Peyer's patch (tissue), 4 donors: ENCODE measurements around the gene FUT8. TPM values are rescaled to one million over a fixed set of nuclear protein-coding genes. Genes with fewer than 3 reads are reported as not detected.
"Not testable (repeated sequence)": the region's sequence is repeated elsewhere in the genome, so short reads cannot be mapped to it uniquely, and the experiment has no call there.

ENCODE experiments used
- DNase-seq, 3 donors: peaks; one replicate each; pipeline ENCODE4 v3.0.0-alpha.2; 2017 to 2019
- H3K27ac ChIP-seq, 4 donors: fragments of 200-600 bp; sonication (generic); one replicate each; pipeline ENCODE4 v1.5.1; 2016 to 2019
- H3K27me3 ChIP-seq, 2 donors: fragments of 200-600 bp; sonication (generic); one replicate each; pipeline ENCODE4 v1.5.1; 2019
- H3K36me3 ChIP-seq, 3 donors: fragments of 200-600 bp; sonication (generic); one replicate each; pipeline ENCODE4 v1.5.1; 2016 to 2019
- H3K4me1 ChIP-seq, 4 donors: fragments of 200-600 bp; sonication (generic); one replicate each; pipeline ENCODE4 v1.5.1; 2016 to 2019
- H3K4me3 ChIP-seq, 4 donors: fragments of 200-600 bp; sonication (generic); 1 replicate in 3 of 4; 2 replicates in 1 of 4; pipeline ENCODE4 v1.5.1; 2016 to 2019; ENCODE audit warnings: mild to moderate bottlenecking in 1 of 4
- H3K9me3 ChIP-seq, 4 donors: fragments of 200-600 bp; sonication (generic); one replicate each; pipeline ENCODE4 v1.5.1; 2016 to 2019; ENCODE audit warnings: mild to moderate bottlenecking in 1 of 4
- CTCF ChIP-seq, 6 experiments: fragments of 450-650 bp in 4 of 6; fragments of 200-600 bp in 2 of 6; sonication (generic) in 1 of 6; IDR thresholded peaks; one replicate each; pipeline ENCODE4 v1.5.1; 2017 to 2019; ENCODE audit warnings: antibody characterized with exemption in 6 of 6, mild to moderate bottlenecking in 3 of 6, moderate library complexity in 1 of 6
- POLR2A ChIP-seq, 2 donors: fragments of 450-650 bp; IDR thresholded peaks; one replicate each; pipeline ENCODE4 v1.5.1; 2017; ENCODE audit warnings: antibody characterized with exemption in 2 of 2, mild to moderate bottlenecking in 2 of 2, moderate library complexity in 2 of 2
- total RNA-seq, 4 donors: library from RNA; depleted of rRNA; stranded (reverse); fragments of >200 nt; gene quantifications; one replicate each; pipeline ENCODE4 v1.1.0, GENCODE V29; 2016

The FUT8 gene
- total RNA-seq, 4 donors from 2014 or later, result 46.4 to 126 (median 55.9) TPM

- no peaks in the 10 kb centered on the region for H3K27me3 ChIP-seq
- H3K4me1 ChIP-seq, result no peaks in the 10 kb centered on the region
- H3K4me3 ChIP-seq, result no peak overlapping the region
- H3K27ac ChIP-seq, result no peak overlapping the region
- DNase-seq, result no peak
- no peak for TF ChIP-seq CTCF (IDR thresholded peaks at IDR 0.05)
- no peak for TF ChIP-seq POLR2A (IDR thresholded peaks at IDR 0.05)
- H3K9me3 ChIP-seq, result no peaks in the 10 kb centered on the region
- no peaks in the 10 kb centered on the region for H3K36me3 ChIP-seq
Measured at GRCh38 chr14:65622703-65623102, 210.2 kb downstream of the FUT8 start.

DNA sequence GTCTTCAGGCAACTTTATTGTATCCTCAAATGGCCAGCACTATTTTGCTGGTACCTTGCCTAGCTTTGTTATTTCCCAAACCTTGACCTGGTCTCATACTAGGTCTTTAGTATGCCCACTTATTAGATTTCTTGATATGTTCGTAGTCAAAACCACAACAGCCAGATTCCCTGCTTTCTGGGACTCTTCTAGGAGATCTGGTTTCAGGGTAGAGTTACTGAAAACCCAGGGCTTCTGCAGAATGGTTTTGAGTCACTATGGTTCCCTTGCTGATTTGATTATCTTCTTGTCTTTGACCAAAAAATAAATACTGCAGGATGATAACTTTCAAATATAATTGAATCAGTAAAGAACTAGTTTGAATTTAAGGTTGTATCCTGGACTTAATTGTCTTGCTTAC lies 211.2 kb downstream of the FUT8 start:
- no peak for TF ChIP-seq CTCF (IDR thresholded peaks at IDR 0.05)
- no peak for TF ChIP-seq POLR2A (IDR thresholded peaks at IDR 0.05)
- Histone ChIP-seq H3K4me1 (no peaks in the 10 kb centered on the region), H3K9me3 (no peaks in the 10 kb centered on the region), H3K27me3 (no peaks in the 10 kb centered on the region), H3K36me3 (no peaks in the 10 kb centered on the region), H3K27ac (no peak overlapping the region), H3K4me3 (no peak overlapping the region)
- no peak for DNase-seq

GRCh38 chr14:65627315-65627714 lies 214.8 kb downstream of the FUT8 start:
- H3K36me3 ChIP-seq, result peaks cover 0 to 26% (median 0%) of the 10 kb centered on the region in 3 donors
- no peaks in the 10 kb centered on the region for H3K9me3 ChIP-seq
- TF ChIP-seq POLR2A (IDR thresholded peaks at IDR 0.05) (no peak), CTCF (IDR thresholded peaks at IDR 0.05) (no peak)
- H3K27ac ChIP-seq, result no peak overlapping the region
- no peaks in the 10 kb centered on the region for H3K4me1 ChIP-seq
- no peak overlapping the region for H3K4me3 ChIP-seq
- DNase-seq, result no peak
- H3K27me3 ChIP-seq, result no peaks in the 10 kb centered on the region

DNA sequence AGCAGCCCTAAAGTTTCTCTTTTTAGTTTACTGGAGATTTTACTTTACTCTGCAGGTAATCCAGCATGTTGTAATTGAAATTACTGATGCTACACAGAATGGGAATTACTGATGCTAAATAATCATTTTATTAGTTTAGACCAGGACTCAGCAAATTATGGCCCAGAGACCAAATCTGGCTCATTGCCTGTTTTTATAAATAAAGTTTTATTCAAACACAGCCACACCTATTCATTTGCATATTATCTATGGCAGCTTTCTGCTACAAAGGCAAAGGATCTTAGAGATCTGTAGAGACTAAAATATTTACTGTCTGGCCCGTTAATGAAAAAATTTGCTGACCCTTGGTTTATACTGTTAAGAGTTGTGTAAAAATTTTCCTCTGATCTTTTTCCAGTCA lies 216.1 kb downstream of the FUT8 start:
- H3K36me3 ChIP-seq, result peaks cover 0 to 27% (median 0%) of the 10 kb centered on the region in 3 donors
- H3K4me1 ChIP-seq, result no peaks in the 10 kb centered on the region
- no peaks in the 10 kb centered on the region for H3K9me3 ChIP-seq
- TF ChIP-seq POLR2A (IDR thresholded peaks at IDR 0.05) (no peak), CTCF (IDR thresholded peaks at IDR 0.05) (no peak)
- no peak for DNase-seq
- H3K27ac ChIP-seq, result no peak overlapping the region
- no peaks in the 10 kb centered on the region for H3K27me3 ChIP-seq
- no peak overlapping the region for H3K4me3 ChIP-seq

DNA sequence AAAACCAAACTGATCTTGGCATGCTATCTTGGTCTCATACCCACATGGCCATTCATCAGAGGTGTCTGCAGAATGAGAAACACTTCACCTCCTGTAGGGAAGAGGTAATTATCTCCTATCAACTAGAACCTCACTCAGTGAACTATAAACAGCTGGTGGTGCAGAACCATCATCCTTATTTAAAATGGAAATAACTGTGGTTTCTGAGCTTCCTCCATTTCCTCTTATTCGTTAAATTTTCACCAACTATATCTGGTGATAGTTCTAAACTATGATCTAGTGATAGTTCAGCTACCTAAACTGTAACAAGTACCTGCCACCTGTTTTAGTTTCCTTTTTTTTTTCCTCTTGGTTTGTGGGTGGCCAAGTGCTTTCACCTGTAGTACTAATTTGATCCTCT lies 218.5 kb downstream of the FUT8 start:
- no peak for DNase-seq
- Histone ChIP-seq H3K9me3 (no peaks in the 10 kb centered on the region), H3K27me3 (no peaks in the 10 kb centered on the region), H3K27ac (no peak overlapping the region), H3K36me3 (peaks cover 0 to 27% (median 0%) of the 10 kb centered on the region in 3 donors), H3K4me3 (no peak overlapping the region), H3K4me1 (no peaks in the 10 kb centered on the region)
- TF ChIP-seq CTCF (IDR thresholded peaks at IDR 0.05) (no peak), POLR2A (IDR thresholded peaks at IDR 0.05) (no peak)

GRCh38 chr14:65632487-65632886 lies 220.0 kb downstream of the FUT8 start:
- no peak for TF ChIP-seq POLR2A (IDR thresholded peaks at IDR 0.05)
- TF ChIP-seq CTCF (IDR thresholded peaks at IDR 0.05), result no peak
- Histone ChIP-seq H3K9me3 (no peaks in the 10 kb centered on the region), H3K4me3 (no peak overlapping the region), H3K36me3 (peaks cover 0 to 27% (median 0%) of the 10 kb centered on the region in 3 donors), H3K27ac (no peak overlapping the region), H3K4me1 (no peaks in the 10 kb centered on the region), H3K27me3 (no peaks in the 10 kb centered on the region)
- DNase-seq, result no peak

DNA sequence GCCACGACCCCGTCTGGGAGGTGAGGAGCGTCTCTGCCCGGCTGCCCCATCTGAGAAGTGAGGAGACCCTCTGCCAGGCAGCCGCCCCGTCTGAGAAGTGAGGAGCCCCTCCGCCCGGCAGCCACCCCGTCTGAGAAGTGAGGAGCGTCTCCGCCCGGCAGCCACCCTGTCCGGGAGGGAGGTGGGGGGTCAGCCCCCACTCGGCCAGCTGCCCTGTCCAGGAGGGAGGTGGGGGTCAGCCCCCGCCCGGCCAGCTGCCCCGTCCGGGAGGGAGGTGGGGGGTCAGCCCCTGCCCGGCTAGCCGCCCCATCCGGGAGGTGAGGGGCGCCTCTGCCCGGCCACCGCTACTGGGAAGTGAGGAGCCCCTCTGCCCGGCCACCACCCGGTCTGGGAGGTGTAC lies 221.1 kb downstream of the FUT8 start:
- not testable (repeated sequence) for H3K4me3 ChIP-seq, H3K27me3 ChIP-seq, DNase-seq, H3K27ac ChIP-seq, H3K4me1 ChIP-seq, H3K9me3 ChIP-seq
- peaks cover 0 to 27% (median 0%) of the 10 kb centered on the region in 3 donors for H3K36me3 ChIP-seq
